Activated T-cell treated with anti-CD3 and anti-CD28 coated beads, Interleukin-2, amount 50 U/mL, for 4 hours (primary cell): Measurements from ENCODE around the gene C1orf232. TPM values are rescaled to one million over a fixed set of nuclear protein-coding genes. Genes with fewer than 3 reads are reported as not detected.

Experiments
- ATAC-seq, 2 donors: fragments of 200-7000 bp; cut with Tn5 transposase; one replicate each; pipeline ENCODE4 v1.10.0; 2021
- DNase-seq: peaks from one replicate; pipeline ENCODE4 v3.0.0-alpha.2; 2020
- H3K27me3 Mint-ChIP-seq: one replicate; pipeline ENCODE4 v1.8.0; 2021; ENCODE audit warnings: low read depth, mixed read lengths
- H3K36me3 Mint-ChIP-seq: one replicate; pipeline ENCODE4 v1.8.0; 2022; ENCODE audit warnings: mixed read lengths; ENCODE audit not compliant: insufficient read depth
- H3K4me1 Mint-ChIP-seq: one replicate; pipeline ENCODE4 v1.8.0; 2021; ENCODE audit warnings: low read depth, mixed read lengths
- H3K4me3 Mint-ChIP-seq: one replicate; pipeline ENCODE4 v1.8.0; 2021; ENCODE audit warnings: mild to moderate bottlenecking, moderate library complexity, mixed read lengths
- H3K9me3 Mint-ChIP-seq: one replicate; pipeline ENCODE4 v1.8.0; 2021; ENCODE audit warnings: mixed read lengths
- total RNA-seq, 3 donors: library from RNA; stranded (reverse); gene quantifications; one replicate each; pipeline ENCODE4 v1.2.1, GENCODE V29; 2021

C1orf232 gene
- total RNA-seq, 3 donors from 2014 or later: not detected

DNA sequence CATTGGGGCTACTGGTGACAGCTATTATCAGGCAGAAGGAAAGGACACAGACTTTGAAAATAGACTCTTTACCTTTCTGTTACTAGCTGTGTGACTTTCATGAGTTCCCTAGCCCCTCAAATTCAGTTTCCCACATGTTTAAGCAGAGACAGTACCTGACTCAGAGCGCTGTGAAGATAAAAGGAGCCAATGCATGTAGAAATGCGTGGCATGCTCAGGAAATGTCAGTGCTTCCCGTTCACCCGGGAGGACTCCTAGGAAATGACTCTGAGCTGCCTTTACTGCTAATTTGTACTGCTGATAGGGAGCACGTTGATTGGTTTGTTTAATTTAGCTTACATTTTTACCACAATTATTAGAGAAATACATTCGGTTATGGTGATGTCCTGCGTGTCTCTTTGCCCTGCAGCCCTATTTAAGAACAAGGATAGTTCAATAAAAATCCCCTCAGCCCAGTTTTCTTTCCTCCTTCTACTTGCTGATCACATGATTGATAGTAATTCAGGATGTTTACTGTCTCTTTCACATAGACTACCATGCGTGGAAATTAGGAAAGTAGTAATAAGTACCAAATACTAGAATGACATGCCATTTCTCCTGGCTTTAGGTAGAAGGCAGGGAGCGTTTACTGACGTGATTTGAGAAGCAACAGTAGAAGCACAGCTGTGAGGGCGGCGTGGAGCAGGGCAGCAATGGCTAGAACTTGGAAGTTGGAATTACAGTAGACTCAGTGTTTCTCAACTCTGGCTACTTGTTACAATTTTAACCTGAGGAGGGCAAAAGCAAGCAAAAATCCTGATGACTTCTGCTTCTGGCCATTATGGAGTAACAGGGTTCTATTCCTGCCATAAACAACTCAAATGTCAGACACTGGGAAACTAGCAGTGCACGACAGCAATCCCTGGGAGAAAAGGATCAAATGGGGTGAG is 41.3 kb downstream of the C1orf232 start:
- Mint-ChIP-seq H3K4me1 (peaks cover 50% of the 10 kb centered on the region), H3K4me3 (peak overlapping the region; percentile 19), H3K9me3 (no peaks in the 10 kb centered on the region), H3K27me3 (peaks cover 1% of the 10 kb centered on the region), H3K36me3 (peaks cover 4% of the 10 kb centered on the region)
- DNase-seq (no peak), ATAC-seq (no peak)

DNA sequence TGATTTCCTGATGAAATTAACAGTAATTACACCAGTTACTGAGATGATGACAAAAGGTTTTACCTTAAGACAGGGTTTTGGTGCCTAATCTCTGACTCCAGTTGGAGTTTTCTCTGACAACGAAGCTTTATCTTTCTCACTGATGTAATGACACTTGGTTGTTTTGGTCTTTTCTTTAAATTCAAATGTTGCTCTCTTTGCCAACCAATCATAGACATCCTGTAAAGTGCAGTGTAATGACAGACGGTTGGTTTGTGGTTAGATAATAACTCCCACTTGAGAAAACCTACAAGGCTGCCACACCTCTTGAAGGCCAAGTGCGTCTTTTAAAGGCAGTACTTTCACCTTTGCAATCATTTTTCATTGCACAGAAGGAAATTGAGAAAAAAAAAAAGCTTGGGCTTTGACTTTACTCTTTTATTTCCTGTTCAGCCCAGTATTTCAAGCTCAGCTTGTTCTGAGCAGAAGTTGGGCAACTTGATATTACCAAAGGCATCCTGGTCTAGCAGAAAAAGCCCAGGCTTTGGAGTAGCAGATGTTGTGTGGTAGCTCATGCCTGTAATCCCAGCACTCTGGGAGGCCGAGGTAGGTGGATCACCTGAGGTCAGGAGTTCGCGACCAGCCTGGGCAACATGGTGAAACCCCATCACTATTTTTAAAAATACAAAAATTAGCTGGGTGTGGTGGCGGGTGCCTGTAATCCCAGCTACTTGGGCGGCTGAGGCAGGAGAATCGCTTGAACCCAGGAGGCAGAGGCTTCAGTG is 42.3 kb downstream of the C1orf232 start:
- no peaks in the 10 kb centered on the region for H3K9me3 Mint-ChIP-seq
- peak; percentile 25 for DNase-seq
- peaks cover 1% of the 10 kb centered on the region for H3K27me3 Mint-ChIP-seq
- peak; percentile 84 to 89 for ATAC-seq
- H3K4me1 Mint-ChIP-seq: peaks cover 51% of the 10 kb centered on the region
- peaks cover 8% of the 10 kb centered on the region for H3K36me3 Mint-ChIP-seq
- peak overlapping the region; percentile 69 for H3K4me3 Mint-ChIP-seq

GRCh38 chr1:26125946-26126320 is 42.8 kb downstream of the C1orf232 start:
- H3K27me3 Mint-ChIP-seq: peaks cover 1% of the 10 kb centered on the region
- ATAC-seq (no peak), DNase-seq (no peak)
- peak overlapping the region; percentile 69 for H3K4me3 Mint-ChIP-seq
- no peaks in the 10 kb centered on the region for H3K9me3 Mint-ChIP-seq
- H3K4me1 Mint-ChIP-seq: peaks cover 51% of the 10 kb centered on the region
- H3K36me3 Mint-ChIP-seq: peaks cover 8% of the 10 kb centered on the region

GRCh38 chr1:26125382-26125781 is 43.4 kb downstream of the C1orf232 start:
- Mint-ChIP-seq H3K4me3 (no peak overlapping the region), H3K9me3 (no peaks in the 10 kb centered on the region), H3K27me3 (peaks cover 1% of the 10 kb centered on the region), H3K4me1 (peaks cover 52% of the 10 kb centered on the region), H3K36me3 (peaks cover 8% of the 10 kb centered on the region)
- DNase-seq (no peak), ATAC-seq (no peak)

DNA sequence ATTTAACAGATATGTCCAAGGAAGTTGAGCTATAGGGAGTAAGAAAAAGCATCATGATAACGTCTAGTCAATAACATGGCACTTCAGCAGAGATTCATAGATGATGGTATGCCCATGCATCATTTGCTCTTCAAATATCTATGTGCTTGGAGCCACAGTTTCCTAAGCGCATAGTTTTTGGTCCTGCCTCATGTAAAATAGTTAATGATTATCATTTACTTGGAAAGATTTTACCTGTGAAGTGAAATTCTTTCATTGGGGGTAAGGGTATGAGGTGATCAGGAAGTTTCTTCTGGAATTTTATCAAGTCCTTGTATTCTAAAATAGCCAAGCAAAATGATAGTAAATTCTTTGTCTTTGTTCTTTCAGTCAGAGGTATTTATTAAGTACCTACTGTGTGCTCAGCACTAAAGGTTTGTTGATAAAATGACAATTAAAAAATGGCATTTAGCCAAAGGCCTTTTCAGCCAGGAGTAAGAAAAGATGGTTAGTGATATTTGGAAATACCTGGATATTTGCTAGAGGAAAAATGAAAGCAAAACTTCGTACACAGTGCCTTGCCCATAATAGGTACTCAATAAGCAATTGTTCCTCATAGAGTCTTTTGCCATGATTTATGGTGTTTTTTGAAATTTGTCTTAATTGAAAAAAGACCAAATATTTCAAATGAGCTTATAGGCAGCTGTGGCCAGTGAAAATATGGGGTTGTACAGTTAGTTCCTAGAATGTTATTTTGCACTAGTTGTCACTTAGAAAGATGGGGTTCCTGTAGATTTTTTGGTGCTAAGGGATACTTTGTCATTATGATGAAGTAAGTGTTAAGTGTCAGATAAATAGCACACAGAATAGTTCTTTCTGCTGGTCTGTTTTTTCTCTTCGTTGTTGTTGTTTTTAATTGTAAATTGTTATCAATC is 44.1 kb downstream of the C1orf232 start:
- no peak for DNase-seq
- Mint-ChIP-seq H3K4me3 (no peak overlapping the region), H3K36me3 (peaks cover 8% of the 10 kb centered on the region), H3K4me1 (peaks cover 58% of the 10 kb centered on the region), H3K9me3 (no peaks in the 10 kb centered on the region), H3K27me3 (peaks cover 1% of the 10 kb centered on the region)
- ATAC-seq: no peak

DNA sequence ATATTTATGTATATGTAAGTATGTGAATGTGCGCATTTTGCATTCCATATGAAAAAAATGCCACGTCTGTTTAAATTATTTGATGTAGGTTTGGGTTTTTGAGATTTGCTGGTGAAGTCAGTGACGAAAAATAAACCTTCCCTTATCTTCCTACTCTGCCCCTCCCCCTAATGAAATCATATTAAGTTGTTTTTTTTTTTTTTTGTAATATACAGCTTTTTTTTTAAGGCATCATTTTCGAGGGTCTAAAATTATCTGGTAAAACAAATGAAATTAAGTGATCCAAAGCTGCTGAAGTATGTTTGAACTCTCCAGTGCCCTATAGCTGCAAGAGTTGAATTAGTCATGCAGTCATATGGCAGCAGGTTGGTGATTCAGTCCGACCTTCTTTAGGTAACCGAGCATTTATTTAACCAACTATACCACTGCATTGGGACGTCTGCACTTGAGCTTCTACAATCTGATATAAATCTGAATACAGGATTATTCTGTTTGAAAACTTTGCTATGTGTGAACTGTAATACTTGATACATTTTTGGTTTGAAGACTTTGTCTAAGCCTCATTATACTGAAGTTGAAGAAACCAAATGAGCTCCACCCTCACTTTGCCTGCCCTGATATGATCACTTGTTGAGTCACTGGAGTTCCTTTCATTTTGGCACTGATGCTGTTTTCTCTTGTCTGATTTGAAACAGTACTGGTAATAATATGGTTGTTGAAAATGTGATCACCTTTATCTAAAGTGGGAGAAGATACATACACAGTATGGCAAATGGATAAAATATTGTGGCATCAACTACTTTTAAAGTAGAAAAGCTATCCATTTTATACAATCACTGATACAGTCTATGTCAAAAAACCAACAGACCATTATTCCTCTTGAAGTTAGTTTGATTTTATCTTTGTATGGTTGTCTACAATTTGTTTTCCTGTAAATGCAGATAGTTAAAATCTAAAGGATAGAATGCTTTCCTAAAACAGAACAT is 45.5 kb downstream of the C1orf232 start:
- peak; percentile 79 to 84 for ATAC-seq
- DNase-seq: no peak
- H3K4me3 Mint-ChIP-seq: peak overlapping the region; percentile 3
- no peaks in the 10 kb centered on the region for H3K9me3 Mint-ChIP-seq
- no peaks in the 10 kb centered on the region for H3K27me3 Mint-ChIP-seq
- peaks cover 14% of the 10 kb centered on the region for H3K36me3 Mint-ChIP-seq
- H3K4me1 Mint-ChIP-seq: peaks cover 56% of the 10 kb centered on the region

DNA sequence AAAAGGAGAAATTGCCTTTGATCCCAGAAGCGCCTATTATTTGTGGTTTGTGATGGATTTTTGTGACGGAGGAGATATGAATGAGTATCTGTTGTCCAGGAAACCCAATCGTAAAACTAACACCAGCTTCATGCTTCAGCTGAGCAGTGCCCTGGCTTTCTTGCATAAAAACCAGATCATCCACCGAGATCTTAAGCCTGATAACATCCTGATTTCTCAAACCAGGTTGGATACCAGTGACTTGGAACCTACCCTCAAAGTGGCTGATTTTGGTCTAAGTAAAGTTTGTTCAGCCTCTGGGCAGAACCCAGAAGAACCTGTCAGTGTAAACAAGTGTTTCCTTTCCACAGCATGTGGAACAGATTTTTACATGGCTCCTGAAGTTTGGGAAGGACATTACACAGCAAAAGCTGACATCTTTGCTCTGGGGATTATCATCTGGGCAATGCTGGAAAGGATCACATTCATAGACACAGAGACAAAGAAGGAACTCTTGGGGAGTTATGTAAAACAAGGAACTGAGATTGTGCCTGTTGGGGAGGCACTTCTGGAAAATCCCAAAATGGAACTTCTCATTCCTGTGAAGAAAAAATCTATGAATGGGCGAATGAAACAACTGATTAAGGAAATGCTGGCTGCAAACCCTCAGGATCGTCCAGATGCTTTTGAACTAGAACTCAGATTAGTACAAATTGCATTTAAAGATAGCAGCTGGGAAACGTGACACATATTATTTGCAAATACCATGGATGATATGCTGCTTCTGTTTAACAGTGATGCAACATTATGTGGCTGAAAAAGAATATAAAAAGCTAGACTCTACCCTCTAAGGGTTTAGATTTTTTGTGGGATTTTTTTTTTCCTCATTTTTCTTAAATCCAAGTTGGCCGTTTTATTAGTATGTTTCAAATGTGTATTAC is 46.6 kb downstream of the C1orf232 start:
- no peaks in the 10 kb centered on the region for H3K27me3 Mint-ChIP-seq
- DNase-seq: no peak
- H3K9me3 Mint-ChIP-seq: no peaks in the 10 kb centered on the region
- H3K4me3 Mint-ChIP-seq: no peak overlapping the region
- H3K36me3 Mint-ChIP-seq: peaks cover 20% of the 10 kb centered on the region
- H3K4me1 Mint-ChIP-seq: peaks cover 44% of the 10 kb centered on the region
- no peak for ATAC-seq

- peaks cover 30% of the 10 kb centered on the region for H3K4me1 Mint-ChIP-seq
Measured at GRCh38 chr1:26119892-26120608, 48.7 kb downstream of the C1orf232 start.

DNA sequence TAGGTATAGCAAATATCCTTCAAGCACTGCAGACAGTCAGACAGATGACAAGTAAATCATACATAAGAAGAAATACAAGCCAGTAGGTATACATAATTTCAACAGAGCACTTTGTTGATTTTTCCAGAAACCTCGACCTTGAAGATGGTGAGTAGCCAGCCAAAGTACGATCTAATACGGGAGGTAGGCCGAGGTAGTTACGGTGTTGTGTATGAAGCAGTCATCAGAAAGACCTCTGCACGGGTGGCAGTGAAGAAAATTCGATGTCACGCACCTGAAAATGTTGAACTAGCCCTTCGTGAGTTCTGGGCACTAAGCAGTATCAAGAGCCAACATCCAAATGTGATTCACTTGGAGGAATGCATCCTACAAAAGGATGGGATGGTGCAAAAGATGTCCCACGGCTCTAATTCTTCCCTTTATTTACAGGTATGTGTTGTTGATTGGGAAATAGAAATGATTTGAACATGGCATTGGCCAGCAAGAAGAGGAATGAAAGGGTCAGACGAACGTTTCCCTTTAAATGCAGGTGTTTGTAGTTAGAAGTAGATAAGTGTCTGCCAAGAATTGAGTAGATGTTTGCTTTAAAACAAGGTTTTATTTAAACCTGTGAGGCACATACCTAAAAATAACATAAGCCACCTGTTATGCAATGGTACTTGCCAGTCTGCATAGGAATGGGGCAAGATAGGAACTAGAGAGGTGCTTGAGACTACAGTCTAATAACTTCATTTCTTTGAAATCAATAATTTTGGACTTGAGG is 54.4 kb downstream of the C1orf232 start:
- H3K4me3 Mint-ChIP-seq: no peak overlapping the region
- no peaks in the 10 kb centered on the region for H3K9me3 Mint-ChIP-seq
- ATAC-seq: no peak

More at GRCh38 chr1:26119892-26120608, 48.7 kb downstream of the C1orf232 start:
- DNase-seq: no peak
- H3K27me3 Mint-ChIP-seq: no peaks in the 10 kb centered on the region
- peaks cover 20% of the 10 kb centered on the region for H3K36me3 Mint-ChIP-seq
- H3K9me3 Mint-ChIP-seq: no peaks in the 10 kb centered on the region
- no peak overlapping the region for H3K4me3 Mint-ChIP-seq
- ATAC-seq: no peak

More for the DNA sequence above, 54.4 kb downstream of the C1orf232 start:
- Mint-ChIP-seq H3K36me3 (peaks cover 20% of the 10 kb centered on the region), H3K27me3 (no peaks in the 10 kb centered on the region), H3K4me1 (peaks cover 24% of the 10 kb centered on the region)
- DNase-seq: no peak
